Activated naive CD4-positive, alpha-beta T cell treated with anti-CD3 and anti-CD28 coated beads for 36 hours (primary cell): Measurements from ENCODE around the gene MCUR1. TPM values are rescaled to one million over a fixed set of nuclear protein-coding genes. Genes with fewer than 3 reads are reported as not detected.
A peak's percentile ranks its signal among the peaks of the same experiment; 100 is the strongest.

Experiments
- CTCF ChIA-PET: fragments of 350-600 bp; sonication (Branson Sonifier 250); formaldehyde crosslinking; loops from one replicate; lab custom pipeline; 2021; ENCODE audit warnings: antibody characterized with exemption; lab: Charles Lee
- DNase-seq: peaks from one replicate; pipeline ENCODE4 v3.0.0-alpha.2; 2020
- H3K27ac Mint-ChIP-seq: one replicate; pipeline ENCODE4 v1.8.0; 2021; ENCODE audit warnings: mild to moderate bottlenecking, mixed read lengths
- H3K27me3 Mint-ChIP-seq: one replicate; pipeline ENCODE4 v1.8.0; 2021; ENCODE audit warnings: low read depth, mixed read lengths
- H3K36me3 Mint-ChIP-seq: one replicate; pipeline ENCODE4 v1.8.0; 2021; ENCODE audit warnings: low read depth, mixed read lengths
- H3K4me1 Mint-ChIP-seq: one replicate; pipeline ENCODE4 v1.8.0; 2021; ENCODE audit warnings: low read depth, mixed read lengths
- H3K4me3 Mint-ChIP-seq: one replicate; pipeline ENCODE4 v1.8.0; 2021; ENCODE audit warnings: mild to moderate bottlenecking, moderate library complexity, mixed read lengths
- H3K9me3 Mint-ChIP-seq: one replicate; pipeline ENCODE4 v1.8.0; 2021; ENCODE audit warnings: mixed read lengths
- intact Hi-C: fragments of 100-400 bp; cut with micrococcal nuclease; formaldehyde crosslinking; loops from one replicate; pipeline ENCODE4 v1.15.1; 2023
- total RNA-seq, 2 experiments: library from RNA; stranded (reverse); gene quantifications; one replicate each; pipeline ENCODE4 v1.2.3, GENCODE V29; 2021

MCUR1 gene
- total RNA-seq, 2 experiments from 2014 or later, result 27.1 to 28.3 TPM

- Mint-ChIP-seq H3K4me3 (no peak overlapping the region), H3K27ac (no peak overlapping the region), H3K4me1 (peaks cover 4% of the 10 kb centered on the region), H3K27me3 (no peaks in the 10 kb centered on the region), H3K36me3 (no peaks in the 10 kb centered on the region), H3K9me3 (no peaks in the 10 kb centered on the region)
- intact Hi-C loops, result no loop called here
- no peak for DNase-seq
- CTCF ChIA-PET, result interaction anchor here (1.3 kb wide), 1 partner anchor 106 kb away, joined by 3 read pairs; no protein-coding TSS in a partner anchor
These were observed 59.7 kb downstream of the MCUR1 start for GRCh38 chr6:13754644-13755043.

- intact Hi-C loops, result no loop called here
- peaks cover 2% of the 10 kb centered on the region for H3K27me3 Mint-ChIP-seq
- no peaks in the 10 kb centered on the region for H3K9me3 Mint-ChIP-seq
- H3K27ac Mint-ChIP-seq, result no peak overlapping the region
- peaks cover 5% of the 10 kb centered on the region for H3K4me1 Mint-ChIP-seq
- no peaks in the 10 kb centered on the region for H3K36me3 Mint-ChIP-seq
- DNase-seq, result no peak
- H3K4me3 Mint-ChIP-seq, result no peak overlapping the region
- CTCF ChIA-PET, result interaction anchor here (0.5 to 1.0 kb wide), 5 partner anchors 9 to 51 kb away, joined by 3 to 6 read pairs (median 3); no protein-coding TSS in a partner anchor
These were observed 70.6 kb downstream of the MCUR1 start for GRCh38 chr6:13743736-13744127.

- intact Hi-C loops, result no loop called here
These were observed 71.2 kb downstream of the MCUR1 start for GRCh38 chr6:13742961-13743735.

DNA sequence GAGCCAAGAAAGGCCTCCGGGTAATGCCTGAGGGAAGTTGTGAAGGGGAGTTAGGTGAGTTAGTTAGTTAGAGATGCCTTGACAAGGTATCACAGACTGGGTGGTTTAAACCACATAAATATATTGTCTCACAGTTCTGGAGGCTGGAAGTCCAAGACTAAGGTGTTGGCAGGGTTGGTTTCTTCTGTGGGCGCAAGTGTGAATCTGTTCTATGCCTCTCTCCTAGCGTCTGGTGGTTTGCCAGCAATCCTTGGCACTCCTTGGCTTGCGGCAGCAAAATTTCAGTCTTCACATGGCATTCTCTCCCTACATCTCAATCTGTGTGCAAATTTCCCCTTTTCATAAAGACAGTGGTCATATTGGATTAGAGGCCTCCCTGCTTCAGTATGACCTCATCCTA is 73.0 kb downstream of the MCUR1 start:
- H3K4me1 Mint-ChIP-seq, result peaks cover 2% of the 10 kb centered on the region
- no peak overlapping the region for H3K4me3 Mint-ChIP-seq
- intact Hi-C loops, result no loop called here
- H3K27me3 Mint-ChIP-seq, result peaks cover 2% of the 10 kb centered on the region
- no peaks in the 10 kb centered on the region for H3K9me3 Mint-ChIP-seq
- no peak overlapping the region for H3K27ac Mint-ChIP-seq
- DNase-seq, result no peak
- no peaks in the 10 kb centered on the region for H3K36me3 Mint-ChIP-seq
- CTCF ChIA-PET, result no interaction called here

More at GRCh38 chr6:13742961-13743735, 71.2 kb downstream of the MCUR1 start:
- DNase-seq, result no peak
- peaks cover 2% of the 10 kb centered on the region for H3K27me3 Mint-ChIP-seq
- peaks cover 5% of the 10 kb centered on the region for H3K4me1 Mint-ChIP-seq
- no peaks in the 10 kb centered on the region for H3K9me3 Mint-ChIP-seq
- peak overlapping the region; percentile 57 for H3K4me3 Mint-ChIP-seq
- no peak overlapping the region for H3K27ac Mint-ChIP-seq
- H3K36me3 Mint-ChIP-seq, result no peaks in the 10 kb centered on the region
- CTCF ChIA-PET, result interaction anchor here (0.7 to 1.0 kb wide), 4 partner anchors 9 to 52 kb away, joined by 3 to 6 read pairs (median 3); no protein-coding TSS in a partner anchor

Other genes with a start within 250 kb of the MCUR1 start
- gene SIRT5, start 240.0 kb downstream of the MCUR1 start, total RNA-seq, result 1 to 10 TPM; 9.3 to 9.8 TPM
- gene NOL7, start 199.2 kb downstream of the MCUR1 start, total RNA-seq, result 10 to 100 TPM; 79.5 to 80.8 TPM
- 10 to 100 TPM; 61.2 to 62.9 TPM for gene RANBP9, start 102.7 kb downstream of the MCUR1 start, total RNA-seq
- not detected for gene RNF182, start 110.4 kb upstream of the MCUR1 start, total RNA-seq